GM10266 (cell line): Measurements from ENCODE around the gene ANKFY1.

Source experiments
- DNase-seq: peaks from one replicate; pipeline ENCODE4 v3.0.0; 2012; ENCODE audit errors: extremely low spot score
- CTCF ChIP-seq: IDR thresholded peaks from 2 replicates; pipeline ENCODE4 v1.5.1; 2012; ENCODE audit warnings: mild to moderate bottlenecking, low read depth; ENCODE audit not compliant: control insufficient read depth, insufficient read depth; ENCODE audit errors: missing control alignments

Gene ANKFY1

DNA sequence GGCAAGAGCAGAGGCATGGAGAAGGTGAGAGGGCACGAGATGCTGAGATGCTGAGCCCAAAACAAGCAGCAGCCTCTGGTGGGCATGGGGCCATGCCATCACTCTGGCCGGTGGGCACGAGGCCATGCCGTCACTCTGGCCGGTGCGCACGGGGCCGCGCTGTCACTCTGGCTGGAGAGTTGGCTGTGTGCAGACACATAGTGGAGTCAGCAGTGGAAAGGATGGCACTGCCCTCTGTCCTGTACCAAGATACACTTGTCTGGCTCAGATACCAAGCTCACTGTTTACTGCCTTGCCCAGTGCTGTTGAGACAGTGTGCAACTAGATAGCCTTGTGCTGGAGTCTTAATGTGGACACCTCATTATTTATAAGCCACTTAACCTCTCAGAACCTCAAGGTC is 75.7 kb downstream of the ANKFY1 start:
- DNase-seq, result no peak
- TF ChIP-seq CTCF, result no peak

GRCh38 chr17:4187076-4187475 is 76.7 kb downstream of the ANKFY1 start:
- DNase-seq, result no peak

DNA sequence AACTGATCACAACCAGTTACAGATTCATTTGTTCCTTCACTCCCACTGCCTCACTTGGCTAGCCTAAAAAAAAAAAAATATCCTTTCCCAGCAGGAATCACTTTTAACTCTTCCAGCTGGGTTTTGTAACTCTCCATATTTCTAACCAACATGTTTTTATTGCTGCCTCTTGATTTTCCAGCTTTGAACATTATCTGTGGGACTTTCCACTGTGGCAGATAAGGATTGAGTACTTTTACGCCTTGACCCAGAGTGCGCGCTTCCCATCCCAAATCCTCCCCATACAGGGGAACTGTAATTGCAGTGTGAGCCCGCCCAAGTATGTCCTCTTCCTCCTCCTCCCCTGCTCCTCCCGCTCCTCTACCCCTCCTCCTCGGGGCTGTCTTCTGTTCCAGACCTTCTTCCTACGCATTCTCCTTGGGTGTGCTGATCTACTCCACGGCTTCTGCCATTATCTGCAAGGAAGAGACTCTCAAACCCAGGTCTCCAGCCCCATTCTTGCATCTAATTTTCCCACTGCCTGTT is 77.4 kb downstream of the ANKFY1 start:
- no peak for TF ChIP-seq CTCF

More at GRCh38 chr17:4187076-4187475, 76.7 kb downstream of the ANKFY1 start:
- no peak for TF ChIP-seq CTCF

GRCh38 chr17:4185656-4186055 is 78.1 kb downstream of the ANKFY1 start:
- no peak for TF ChIP-seq CTCF
- no peak for DNase-seq

More for the DNA sequence above, 77.4 kb downstream of the ANKFY1 start:
- no peak for DNase-seq

DNA sequence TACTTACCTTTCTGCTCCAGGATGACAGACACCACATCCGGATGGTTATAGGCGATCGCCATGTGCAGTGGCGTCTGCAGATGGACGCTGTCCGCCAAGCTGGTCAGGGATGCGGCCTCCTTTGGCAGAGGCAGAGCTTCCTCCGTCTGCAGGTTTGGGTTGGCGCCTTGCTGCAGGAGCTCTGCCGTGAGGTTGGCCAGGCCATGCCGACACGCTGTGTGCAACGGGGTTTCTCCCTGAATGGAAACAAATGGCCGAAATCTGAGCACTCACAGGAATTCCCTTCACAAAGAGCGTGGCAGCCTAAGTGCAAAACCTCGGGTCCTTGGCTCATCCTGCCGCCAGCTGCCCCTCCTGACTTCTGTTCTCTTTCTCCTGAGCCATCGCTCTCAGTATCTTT is 79.0 kb downstream of the ANKFY1 start:
- no peak for TF ChIP-seq CTCF

GRCh38 chr17:4182043-4182442 is 81.7 kb downstream of the ANKFY1 start:
- no peak for DNase-seq
- no peak for TF ChIP-seq CTCF

More for the DNA sequence above, 79.0 kb downstream of the ANKFY1 start:
- DNase-seq, result no peak

GRCh38 chr17:4180791-4181190 is 83.0 kb downstream of the ANKFY1 start:
- no peak for DNase-seq
- no peak for TF ChIP-seq CTCF
